Stimulated activated CD8-positive, alpha-beta memory T cell treated with anti-CD3 and anti-CD28 coated beads, Interleukin-7, amount 100 ng/mL, for 1 hour (primary cell): ENCODE results near the gene FIBCD1.
"Not testable (repeated sequence)": the region's sequence is repeated elsewhere in the genome, so short reads cannot be mapped to it uniquely, and the experiment has no call there.

Experiments
- DNase-seq, 2 donors: peaks; one replicate each; pipeline ENCODE4 v3.0.0-alpha.2; 2020; ENCODE audit warnings: low read depth in 2 of 2

The FIBCD1 gene

DNA sequence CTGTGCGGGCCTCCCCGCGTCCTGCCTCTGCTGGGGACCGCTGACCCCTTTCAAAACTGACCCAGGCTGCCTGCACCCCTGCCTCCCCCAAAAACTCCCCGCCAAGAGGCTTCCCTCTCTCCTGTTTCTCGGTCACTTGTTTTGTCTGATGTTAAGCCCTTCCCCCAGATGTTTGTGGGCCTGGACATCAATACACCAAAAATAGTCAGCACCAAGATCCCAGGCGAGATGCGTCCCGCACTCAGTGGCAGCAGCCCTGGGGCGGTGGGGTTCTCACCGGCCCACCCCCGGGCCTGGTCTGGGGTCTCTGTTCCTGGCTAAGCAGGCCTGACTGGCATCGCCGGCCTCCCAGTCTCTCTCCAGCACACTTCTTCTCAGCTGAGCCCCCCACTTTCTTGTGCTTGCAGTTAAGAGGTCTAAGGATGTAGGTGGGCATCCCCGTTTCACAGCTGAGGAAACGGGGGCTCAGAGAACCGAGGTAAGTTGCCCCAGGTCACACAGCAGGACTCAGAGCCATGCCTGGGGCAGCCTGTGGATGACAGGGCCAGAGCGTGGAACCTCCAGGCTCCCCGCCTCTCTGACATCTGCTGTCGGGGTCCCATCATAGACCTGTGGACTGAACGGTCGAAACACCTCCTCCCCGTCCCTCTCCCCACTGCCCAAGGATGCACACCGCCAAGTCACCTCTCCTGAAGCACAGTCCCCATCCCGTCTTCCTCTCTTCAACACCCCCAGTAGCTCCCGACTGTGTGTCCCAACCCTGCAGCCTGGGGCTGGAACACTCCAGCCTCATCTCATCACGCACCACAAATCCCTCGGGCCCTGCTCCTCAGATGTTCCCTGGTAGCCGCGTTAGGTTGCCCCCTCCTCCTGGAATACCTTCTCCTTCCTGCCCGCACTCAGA lies 16.8 kb downstream of the FIBCD1 start:
- DNase-seq = no peak

DNA sequence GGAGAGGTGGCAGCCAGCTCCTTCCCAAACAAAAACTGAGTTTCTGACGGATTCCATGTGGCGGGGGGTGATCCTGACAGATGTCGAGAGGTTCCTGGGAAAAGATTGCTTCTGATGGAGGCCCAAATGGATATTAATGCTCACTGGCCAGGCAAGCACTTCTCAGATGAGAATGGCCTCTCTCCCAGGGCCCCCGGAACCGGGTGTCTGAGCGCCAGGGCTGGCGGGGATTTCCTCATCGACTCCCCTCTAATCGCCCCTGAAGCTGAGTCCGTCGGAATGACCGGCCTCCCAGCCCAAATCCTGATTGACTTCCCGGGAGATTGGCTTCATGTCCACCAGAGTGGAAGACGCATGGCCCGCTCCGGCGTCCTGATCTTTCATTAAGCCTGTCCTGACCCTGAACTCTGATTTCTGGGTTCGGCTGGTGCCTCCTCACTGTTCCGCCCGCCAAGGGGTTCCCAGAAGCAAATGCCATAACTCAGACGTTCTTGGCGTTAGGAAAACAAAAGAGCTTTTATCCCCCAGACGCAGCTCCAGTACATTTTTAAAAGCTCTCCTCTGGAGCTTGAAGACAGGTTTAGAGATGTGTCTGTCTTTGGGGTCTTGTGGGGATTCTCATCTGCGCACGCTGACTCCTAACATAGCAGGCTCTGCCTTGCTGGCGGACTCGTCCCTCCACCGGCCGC lies 17.6 kb downstream of the FIBCD1 start:
- no peak for DNase-seq

DNA sequence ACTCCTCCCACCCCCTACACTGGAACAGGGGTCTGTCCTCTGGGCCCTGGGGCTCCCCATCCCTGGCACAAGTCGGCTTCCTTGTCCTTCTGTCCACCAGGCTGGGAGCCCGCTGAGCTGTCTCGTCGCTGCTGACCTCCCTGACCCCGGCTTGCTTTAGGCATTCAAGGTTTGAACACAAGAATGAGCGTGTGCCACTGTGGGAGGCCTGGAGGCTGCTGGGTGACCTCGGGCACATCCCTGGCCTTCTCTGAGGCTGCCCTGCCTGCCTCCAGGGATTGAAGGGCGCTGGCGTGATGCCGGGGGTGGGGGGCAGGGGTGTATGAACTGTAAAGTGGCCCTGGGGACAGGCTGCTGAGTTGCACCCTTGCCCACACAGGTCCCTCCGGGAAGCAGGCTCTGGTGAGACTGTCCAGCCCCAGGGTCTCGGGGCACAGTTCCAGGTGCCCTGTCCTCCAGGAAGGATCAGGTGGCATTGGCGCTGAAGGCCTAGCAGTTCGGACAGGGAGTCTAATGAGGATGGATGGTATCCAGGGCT lies 18.2 kb downstream of the FIBCD1 start:
- DNase-seq = no peak

DNA sequence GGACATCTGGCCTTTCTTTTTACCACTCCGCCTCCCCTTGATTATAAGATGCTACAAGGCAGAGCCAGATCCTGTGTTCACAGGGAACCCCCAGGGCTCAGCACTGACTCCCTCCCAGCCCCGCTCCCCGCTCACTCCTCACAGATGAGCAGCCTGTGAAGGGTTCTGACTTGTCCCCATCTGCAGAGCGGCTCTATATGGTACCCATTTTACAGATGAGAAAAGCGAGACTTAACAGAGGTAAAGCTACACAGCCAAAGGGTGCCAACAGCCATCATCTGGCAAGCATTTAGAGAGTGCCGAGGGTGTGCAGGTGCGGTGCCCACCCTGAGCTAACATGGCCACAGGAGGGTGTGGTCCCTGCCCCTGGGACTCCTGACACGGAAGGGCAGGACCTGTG lies 18.8 kb downstream of the FIBCD1 start:
- no peak for DNase-seq

- DNase-seq = no peak
These were observed 19.4 kb downstream of the FIBCD1 start for GRCh38 chr9:130919559-130920145.

DNA sequence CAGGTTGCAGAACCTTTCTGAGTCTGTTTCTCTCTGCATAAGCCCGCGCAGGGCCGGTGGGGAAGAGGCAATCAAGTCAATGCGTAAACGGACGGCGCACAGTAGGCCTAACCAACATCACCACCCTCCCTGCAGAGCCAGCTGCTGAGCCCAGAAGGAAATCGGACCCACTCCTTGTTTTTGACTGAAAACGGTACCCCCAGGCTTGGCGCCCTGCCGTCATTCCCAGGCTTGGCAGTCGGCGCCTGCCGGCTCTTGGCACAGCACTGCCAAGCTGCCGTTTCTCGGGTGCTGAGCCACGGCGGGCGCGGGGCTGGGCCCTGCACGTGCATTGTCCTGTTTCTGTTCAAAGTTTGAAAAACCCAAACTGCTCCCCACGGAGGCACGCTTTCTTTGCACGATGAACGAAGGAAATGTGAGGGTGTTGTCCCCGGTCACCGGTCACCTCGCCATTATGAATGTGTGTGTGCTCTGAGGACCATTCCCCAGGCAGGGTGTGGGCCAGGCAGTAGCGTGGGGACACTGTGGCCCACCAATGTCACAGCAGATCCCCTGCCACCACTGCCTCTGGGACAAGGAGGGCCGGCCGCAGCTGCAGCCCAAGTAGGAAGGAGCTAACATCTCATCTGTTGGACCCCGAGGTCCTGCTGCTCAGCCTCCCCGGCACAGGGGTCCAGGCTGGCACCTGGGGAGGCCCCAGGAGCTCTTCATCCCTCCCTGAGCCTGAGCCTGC lies 20.1 kb downstream of the FIBCD1 start:
- DNase-seq = no peak

DNA sequence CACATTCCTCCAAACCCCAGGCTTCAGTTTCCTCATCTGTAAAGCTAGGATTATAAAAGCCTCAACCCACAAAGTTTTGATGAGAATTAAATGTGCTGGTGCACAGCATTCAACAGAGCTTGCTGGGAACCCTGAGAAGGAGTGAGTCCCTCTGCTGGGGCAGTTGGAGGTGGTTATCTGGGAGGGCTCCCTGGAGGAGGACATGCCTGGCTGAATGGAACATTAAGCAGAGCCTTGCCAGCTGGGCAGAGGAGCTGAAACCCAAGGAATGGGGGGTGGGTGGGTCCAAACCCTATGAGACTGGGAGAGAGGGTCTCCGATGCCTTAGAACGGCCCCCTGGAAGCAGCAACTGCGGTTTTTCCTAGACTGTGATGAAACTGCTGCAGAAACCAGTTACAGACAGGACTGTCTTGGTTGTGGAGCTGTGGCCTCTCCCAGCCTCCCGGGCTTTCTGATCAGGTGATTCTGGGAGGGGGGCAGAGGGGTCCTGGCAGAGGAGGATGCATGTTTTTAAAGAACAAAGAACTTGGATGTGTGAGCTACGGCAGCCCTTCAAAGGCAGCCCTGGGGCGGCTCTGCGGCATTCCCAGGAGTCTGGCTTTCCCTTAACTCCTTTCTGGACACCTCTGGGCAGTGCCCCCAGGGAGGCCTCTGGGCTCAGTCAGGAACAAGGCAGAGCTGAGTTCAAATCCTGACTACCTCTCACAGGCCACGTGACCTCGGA lies 20.8 kb downstream of the FIBCD1 start:
- no peak for DNase-seq

- no peak for DNase-seq
These were observed 21.7 kb downstream of the FIBCD1 start for GRCh38 chr9:130917168-130917960.

DNA sequence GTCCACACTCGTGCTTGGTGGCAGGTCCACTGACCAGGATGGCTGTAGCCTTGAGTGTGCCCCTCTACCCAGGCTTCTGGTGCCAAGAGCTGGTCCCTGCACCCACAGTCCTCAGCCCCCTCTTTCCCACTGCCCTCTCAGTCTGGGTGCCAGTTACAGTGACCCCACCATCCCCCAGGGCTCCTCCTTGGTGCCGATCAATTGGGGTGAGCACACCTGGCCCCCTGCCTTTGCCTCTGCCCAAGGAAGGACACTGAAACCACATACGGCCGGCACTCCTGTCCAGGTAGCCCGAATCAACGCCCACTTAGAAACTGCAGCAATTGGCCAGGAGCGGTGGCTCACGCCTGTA lies 24.0 kb downstream of the FIBCD1 start:
- DNase-seq = no peak

GRCh38 chr9:130914417-130915095 lies 24.5 kb downstream of the FIBCD1 start:
- DNase-seq = no peak

- no peak for DNase-seq
These were observed 25.2 kb downstream of the FIBCD1 start for GRCh38 chr9:130913599-130914416.

DNA sequence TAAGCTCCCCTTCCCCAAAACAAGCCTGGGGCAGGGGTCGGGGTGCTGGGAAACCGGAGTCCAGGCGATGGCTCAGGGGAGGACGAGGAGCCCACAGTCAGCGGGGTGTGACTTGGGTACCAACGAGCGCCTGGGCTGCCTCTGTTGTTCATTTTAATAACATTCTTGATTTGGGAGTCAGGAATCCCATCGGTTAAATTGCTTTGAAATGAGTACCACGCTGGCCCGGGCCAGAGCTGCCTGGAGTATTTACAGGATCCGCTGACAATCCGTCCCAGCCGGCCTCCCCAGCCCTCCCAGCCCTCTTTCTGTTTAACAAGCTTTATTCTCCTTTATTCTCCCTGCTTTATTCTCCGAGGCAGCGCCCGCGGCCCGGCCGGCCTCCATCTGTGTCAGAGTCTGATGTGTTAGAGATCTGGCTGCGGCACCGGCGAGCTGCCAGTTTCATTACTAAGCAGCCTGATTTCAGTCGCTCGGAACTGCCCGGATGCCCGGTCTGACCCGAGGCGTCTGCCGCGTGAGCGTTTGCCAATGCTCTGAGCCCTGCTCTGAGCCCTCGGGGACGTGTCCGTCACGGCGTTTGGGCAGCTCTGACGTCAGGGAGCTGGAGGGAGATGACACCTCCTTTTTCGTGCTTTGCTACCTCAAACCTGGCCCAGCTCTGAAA lies 26.0 kb downstream of the FIBCD1 start:
- no peak for DNase-seq

DNA sequence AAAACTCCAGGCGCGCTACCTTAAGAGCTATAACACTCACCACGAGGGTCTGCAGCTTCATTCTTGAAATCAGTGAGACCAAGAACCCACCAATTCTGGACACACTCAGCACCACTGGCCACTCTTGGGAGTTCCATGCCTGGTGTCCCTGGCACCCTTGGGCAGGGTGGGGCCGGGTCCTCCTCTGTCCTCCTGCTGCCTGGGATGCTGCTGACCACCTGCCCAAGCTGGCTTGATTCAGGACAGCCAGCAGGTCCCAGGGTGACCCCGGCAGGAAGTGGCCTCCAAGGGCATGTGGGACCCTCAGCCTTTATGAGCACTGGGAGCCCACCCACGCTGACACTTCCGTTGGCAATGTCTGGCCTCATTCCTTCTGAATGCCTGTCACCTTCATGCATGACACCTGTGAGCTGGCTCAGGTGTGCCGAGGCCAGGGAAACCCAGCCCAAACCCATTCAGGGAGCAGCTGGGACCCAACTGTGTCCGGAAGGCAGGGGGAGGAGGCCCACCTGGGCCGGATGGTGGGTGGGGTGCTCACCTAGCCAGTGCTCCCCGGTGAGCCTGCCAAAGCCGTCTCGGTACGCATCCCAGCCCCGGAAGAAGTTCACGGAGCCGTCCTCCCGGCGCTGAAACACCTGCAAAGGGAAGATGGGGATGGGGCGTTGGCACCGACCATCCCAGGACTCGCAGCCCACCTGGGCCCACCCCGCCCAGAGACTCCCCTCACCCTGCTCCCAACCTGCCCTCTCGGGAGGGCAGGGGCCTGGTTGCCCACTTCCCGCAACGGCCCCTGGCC lies 27.6 kb downstream of the FIBCD1 start:
- no peak for DNase-seq

- DNase-seq = not testable (repeated sequence)
These were observed 28.4 kb downstream of the FIBCD1 start for GRCh38 chr9:130910670-130911069.

DNA sequence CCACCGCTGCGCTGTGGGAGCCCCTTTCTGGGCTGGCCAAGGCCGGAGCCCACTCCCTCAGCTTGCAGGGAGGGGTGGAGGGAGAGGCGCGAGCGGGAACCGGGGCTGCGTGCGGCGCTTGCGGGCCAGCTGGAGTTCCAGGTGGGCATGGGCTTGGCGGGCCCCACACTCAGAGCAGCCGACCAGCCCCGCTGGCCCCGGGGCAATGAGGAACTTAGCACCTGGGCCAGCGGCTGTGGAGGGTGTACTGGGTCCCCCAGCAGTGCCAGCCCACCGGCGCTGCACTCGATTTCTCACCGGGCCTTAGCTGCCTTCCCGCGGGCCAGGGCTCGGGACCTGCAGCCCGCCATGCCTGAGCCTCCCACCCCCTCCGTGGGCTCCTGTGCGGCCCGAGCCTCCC lies 29.0 kb downstream of the FIBCD1 start:
- DNase-seq = not testable (repeated sequence)

DNA sequence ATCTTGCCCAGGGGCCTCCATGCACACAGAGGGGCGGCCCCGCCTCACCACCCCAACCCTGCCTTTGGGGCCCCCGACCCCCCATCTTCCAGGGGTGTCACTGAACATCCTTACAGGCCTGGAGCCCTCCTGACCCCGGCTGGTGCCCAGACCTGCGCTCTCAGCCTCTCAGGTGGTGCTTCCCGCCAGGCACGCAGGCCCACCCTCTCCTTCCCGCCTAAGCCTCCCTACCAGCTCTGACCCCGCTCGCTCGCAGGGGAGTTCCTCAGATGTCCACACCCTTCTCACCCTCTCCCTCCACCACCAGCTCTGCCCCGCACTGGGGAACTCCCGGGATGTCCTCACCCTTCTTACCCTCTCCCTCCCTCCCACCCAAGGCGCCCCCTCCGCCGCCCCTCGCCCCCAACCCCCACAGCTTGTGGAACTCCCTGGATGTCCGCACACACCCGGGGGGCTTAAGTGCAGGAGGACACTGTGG lies 30.1 kb downstream of the FIBCD1 start:
- DNase-seq = no peak

GRCh38 chr9:130908146-130908877 lies 30.7 kb downstream of the FIBCD1 start:
- DNase-seq = no peak
